OCI-LY1 (cell line): ENCODE measurements around the gene TNFRSF6B.

Experiments used
- H2AFZ ChIP-seq: fragments of 200-600 bp; sonication (generic), shearing (Covaris generic); 2 replicates; pipeline ENCODE4 v1.6.0; 2014; ENCODE audit warnings: antibody characterized with exemption, mild to moderate bottlenecking, low read length
- H3F3A ChIP-seq: fragments of 200-600 bp; sonication (generic), shearing (Covaris generic); 2 replicates; pipeline ENCODE4 v1.6.0; 2014; ENCODE audit warnings: mild to moderate bottlenecking, antibody characterized with exemption, low read length, moderate library complexity; ENCODE audit not compliant: insufficient read depth
- H3K27ac ChIP-seq: fragments of 200-600 bp; sonication (generic); 2 replicates; pipeline ENCODE4 v1.5.1; 2014; ENCODE audit warnings: low read length, mixed run types, mild to moderate bottlenecking, low read depth; ENCODE audit not compliant: poor library complexity, severe bottlenecking
- H3K27me3 ChIP-seq: fragments of 200-600 bp; sonication (generic); 2 replicates; pipeline ENCODE4 v1.6.0; 2014; ENCODE audit warnings: antibody characterized with exemption, mild to moderate bottlenecking, low read length, moderate library complexity; ENCODE audit not compliant: insufficient read depth
- H3K36me3 ChIP-seq: fragments of 200-600 bp; sonication (generic); 2 replicates; pipeline ENCODE4 v1.6.1; 2014; ENCODE audit warnings: mild to moderate bottlenecking, antibody characterized with exemption, low read length, moderate library complexity, mixed read lengths; ENCODE audit not compliant: insufficient read depth
- H3K4me1 ChIP-seq: fragments of 200-600 bp; sonication (generic); 2 replicates; pipeline ENCODE4 v1.5.1; 2014; ENCODE audit warnings: mild to moderate bottlenecking, low read length, moderate library complexity; ENCODE audit not compliant: insufficient read depth, severe bottlenecking
- H3K4me2 ChIP-seq: fragments of 200-600 bp; sonication (generic), shearing (Covaris generic); 2 replicates; pipeline ENCODE4 v1.6.1; 2014; ENCODE audit warnings: low read length
- H3K4me3 ChIP-seq: fragments of 200-600 bp; sonication (generic); 2 replicates; pipeline ENCODE4 v1.5.1; 2014; ENCODE audit warnings: low read length, low read depth, mild to moderate bottlenecking, mixed read lengths; ENCODE audit not compliant: poor library complexity, severe bottlenecking
- H3K79me2 ChIP-seq: fragments of 200-600 bp; shearing (Covaris generic); 2 replicates; pipeline ENCODE4 v1.6.1; 2016; ENCODE audit warnings: mixed run types, low read length, mixed read lengths; ENCODE audit not compliant: insufficient read depth
- H3K9ac ChIP-seq: fragments of 200-600 bp; sonication (generic), shearing (Covaris generic); 2 replicates; pipeline ENCODE4 v1.6.1; 2014; ENCODE audit warnings: mild to moderate bottlenecking, low read length, mixed read lengths
- H3K9me2 ChIP-seq: fragments of 200-600 bp; sonication (generic), shearing (Covaris generic); 2 replicates; pipeline ENCODE4 v1.6.1; 2014; ENCODE audit warnings: low read depth, mild to moderate bottlenecking, low read length, mixed read lengths
- H3K9me3 ChIP-seq: fragments of 200-600 bp; shearing (Covaris generic); 2 replicates; pipeline ENCODE4 v1.6.1; 2014; ENCODE audit warnings: low read length, mixed read lengths
- H4K20me1 ChIP-seq: fragments of 200-600 bp; sonication (generic), shearing (Covaris generic); 2 replicates; pipeline ENCODE4 v1.6.0; 2016; ENCODE audit warnings: mild to moderate bottlenecking, low read length; ENCODE audit not compliant: insufficient read depth
- EZH2 ChIP-seq: fragments of 200-600 bp; sonication (generic), shearing (Covaris generic); IDR thresholded peaks from 2 replicates; pipeline ENCODE4 v1.8.0; 2017; ENCODE audit warnings: borderline replicate concordance, mixed run types, mild to moderate bottlenecking, antibody characterized with exemption, low read length, moderate library complexity, mixed read lengths
- TF ChIP-seq, protein P1 (sequence below): fragments of 200-600 bp; sonication (generic), shearing (Covaris generic); IDR thresholded peaks from 2 replicates; pipeline ENCODE4 v1.5.1; 2017; ENCODE audit warnings: mild to moderate bottlenecking, antibody characterized with exemption, low read length, moderate library complexity, mixed read lengths

The TNFRSF6B gene

DNA sequence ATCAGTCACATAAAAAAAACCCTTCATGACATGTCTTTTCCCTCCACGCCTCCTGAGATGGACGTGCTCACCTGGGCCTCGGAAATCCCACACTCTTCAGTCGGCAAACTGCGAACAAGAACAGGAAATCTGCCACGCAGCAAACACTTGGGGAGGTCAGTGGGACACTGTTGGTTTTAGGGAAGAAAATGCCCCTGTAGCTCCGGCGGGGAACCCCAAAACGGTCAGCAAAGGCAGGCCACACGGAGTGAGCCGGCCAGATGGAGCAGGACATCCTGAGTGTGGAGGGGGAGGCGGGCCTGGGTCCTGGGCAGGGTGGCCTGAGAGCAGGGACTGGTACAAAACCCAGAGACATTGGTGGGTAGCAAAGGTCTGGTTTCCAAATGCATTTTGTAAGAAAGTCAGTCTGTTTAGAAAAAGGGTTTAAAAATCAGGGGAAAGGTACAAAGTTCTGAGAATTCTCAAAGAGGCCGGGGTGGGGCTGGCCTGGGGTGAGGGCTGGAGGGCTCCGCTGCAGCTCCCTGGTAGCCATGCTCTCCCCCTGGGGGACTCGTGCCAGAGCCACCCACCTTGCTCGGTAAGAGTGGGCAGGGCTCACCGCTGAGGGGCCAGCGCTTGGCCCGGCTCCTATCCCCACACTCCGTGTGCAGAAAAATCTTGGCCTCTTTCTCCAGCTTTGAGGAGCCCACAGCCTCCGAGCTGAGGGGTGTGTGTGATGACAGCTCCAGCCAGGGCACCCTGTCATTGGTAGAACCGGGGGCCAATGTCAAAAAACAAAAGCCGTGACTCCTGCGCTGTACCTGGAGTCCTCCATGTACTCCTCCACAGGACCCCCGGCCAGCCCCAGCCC lies 48.3 kb downstream of the TNFRSF6B start:
- Histone ChIP-seq H3K27ac (no peak overlapping the region), H3K4me1 (peaks cover 10% of the 10 kb centered on the region), H4K20me1 (no peaks in the 10 kb centered on the region), H3K9ac (no peak overlapping the region), H3K4me3 (no peak overlapping the region), H3K27me3 (no peaks in the 10 kb centered on the region), H3F3A (no peaks in the 10 kb centered on the region), H3K9me2 (no peaks in the 10 kb centered on the region), H3K4me2 (no peak overlapping the region), H3K9me3 (no peaks in the 10 kb centered on the region), H3K36me3 (peaks cover 10% of the 10 kb centered on the region; the same call in 1 of the 2 replicates), H3K79me2 (no peaks in the 10 kb centered on the region), H2AFZ (no peak overlapping the region)
- no peak for TF ChIP-seq EZH2
- TF ChIP-seq, protein P1, sequence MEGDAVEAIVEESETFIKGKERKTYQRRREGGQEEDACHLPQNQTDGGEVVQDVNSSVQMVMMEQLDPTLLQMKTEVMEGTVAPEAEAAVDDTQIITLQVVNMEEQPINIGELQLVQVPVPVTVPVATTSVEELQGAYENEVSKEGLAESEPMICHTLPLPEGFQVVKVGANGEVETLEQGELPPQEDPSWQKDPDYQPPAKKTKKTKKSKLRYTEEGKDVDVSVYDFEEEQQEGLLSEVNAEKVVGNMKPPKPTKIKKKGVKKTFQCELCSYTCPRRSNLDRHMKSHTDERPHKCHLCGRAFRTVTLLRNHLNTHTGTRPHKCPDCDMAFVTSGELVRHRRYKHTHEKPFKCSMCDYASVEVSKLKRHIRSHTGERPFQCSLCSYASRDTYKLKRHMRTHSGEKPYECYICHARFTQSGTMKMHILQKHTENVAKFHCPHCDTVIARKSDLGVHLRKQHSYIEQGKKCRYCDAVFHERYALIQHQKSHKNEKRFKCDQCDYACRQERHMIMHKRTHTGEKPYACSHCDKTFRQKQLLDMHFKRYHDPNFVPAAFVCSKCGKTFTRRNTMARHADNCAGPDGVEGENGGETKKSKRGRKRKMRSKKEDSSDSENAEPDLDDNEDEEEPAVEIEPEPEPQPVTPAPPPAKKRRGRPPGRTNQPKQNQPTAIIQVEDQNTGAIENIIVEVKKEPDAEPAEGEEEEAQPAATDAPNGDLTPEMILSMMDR, result no peak

DNA sequence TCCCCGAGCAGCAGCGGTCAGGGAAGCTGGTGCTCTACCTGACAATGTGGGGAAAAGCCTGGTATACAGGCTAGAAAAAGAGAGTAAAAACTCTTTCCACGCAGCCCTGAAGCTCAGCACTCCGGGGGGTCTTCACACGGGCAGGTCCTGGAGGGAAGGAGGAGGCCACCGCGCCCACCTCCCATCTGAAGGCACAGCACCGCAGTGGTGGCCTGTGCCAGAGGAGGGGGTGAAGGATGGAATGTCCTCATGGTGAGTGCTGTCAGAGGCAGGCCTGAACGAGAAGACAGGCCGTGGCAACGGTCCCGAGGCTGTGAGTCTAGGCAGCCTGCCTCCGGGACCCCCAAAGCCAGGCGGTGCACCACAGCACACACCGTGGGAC lies 49.0 kb downstream of the TNFRSF6B start:
- no peaks in the 10 kb centered on the region for H3K9me3 ChIP-seq
- H3K4me1 ChIP-seq, result peaks cover 8% of the 10 kb centered on the region
- TF ChIP-seq, protein P1, result no peak
- TF ChIP-seq EZH2, result no peak
- H3K9ac ChIP-seq, result no peak overlapping the region
- no peak overlapping the region for H3K4me2 ChIP-seq
- no peaks in the 10 kb centered on the region for H3F3A ChIP-seq
- no peak overlapping the region for H3K4me3 ChIP-seq
- no peaks in the 10 kb centered on the region for H3K79me2 ChIP-seq
- H2AFZ ChIP-seq, result no peak overlapping the region
- H4K20me1 ChIP-seq, result no peaks in the 10 kb centered on the region
- peaks cover 10% of the 10 kb centered on the region; the same call in 1 of the 2 replicates for H3K36me3 ChIP-seq
- no peaks in the 10 kb centered on the region for H3K9me2 ChIP-seq
- no peak overlapping the region for H3K27ac ChIP-seq
- no peaks in the 10 kb centered on the region for H3K27me3 ChIP-seq

DNA sequence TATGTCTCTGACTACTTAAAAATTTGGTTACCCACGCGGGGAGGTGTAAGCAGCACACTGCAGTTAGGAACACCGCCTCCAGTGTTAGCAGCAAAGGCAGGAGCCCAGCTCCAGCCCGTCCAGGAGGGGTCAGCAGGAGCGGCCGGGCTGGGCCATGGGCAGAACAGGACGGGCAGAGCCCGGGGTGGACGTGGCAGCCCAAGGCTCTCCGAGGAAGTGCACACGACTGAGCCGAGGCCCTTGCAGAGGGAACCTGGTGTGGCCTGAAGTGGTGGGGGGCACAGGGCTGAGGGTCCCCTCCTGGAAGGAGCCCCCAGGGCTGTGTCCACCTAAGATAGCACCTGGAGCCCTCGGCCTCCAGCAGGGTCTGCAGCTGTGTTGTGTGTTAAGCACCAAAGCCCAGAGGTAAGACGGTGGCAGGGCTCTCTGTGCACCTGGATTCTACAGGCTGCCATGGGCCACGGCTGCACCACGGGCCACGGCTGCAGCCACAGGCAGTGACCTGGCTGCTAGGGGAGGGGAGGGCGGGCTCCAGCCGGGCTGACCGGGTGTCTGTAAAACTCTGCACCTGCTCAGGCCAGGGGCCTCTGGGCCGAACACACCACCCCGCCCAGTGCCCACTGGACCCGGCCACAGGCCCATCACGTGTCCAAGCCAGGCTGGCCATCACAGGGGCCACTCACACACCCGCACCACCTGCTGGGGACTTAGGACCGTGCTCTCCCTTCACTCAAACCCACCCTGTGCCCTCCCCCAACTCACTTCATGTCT lies 49.7 kb downstream of the TNFRSF6B start:
- Histone ChIP-seq H3F3A (no peaks in the 10 kb centered on the region), H3K79me2 (no peaks in the 10 kb centered on the region), H2AFZ (no peak overlapping the region), H3K36me3 (peaks cover 10% of the 10 kb centered on the region; the same call in 1 of the 2 replicates), H3K4me1 (peaks cover 3% of the 10 kb centered on the region), H3K9me3 (no peaks in the 10 kb centered on the region), H3K9me2 (no peaks in the 10 kb centered on the region), H4K20me1 (no peaks in the 10 kb centered on the region), H3K27ac (no peak overlapping the region), H3K4me2 (no peak overlapping the region), H3K9ac (no peak overlapping the region), H3K27me3 (no peaks in the 10 kb centered on the region), H3K4me3 (no peak overlapping the region)
- TF ChIP-seq, protein P1, result no peak
- no peak for TF ChIP-seq EZH2
